CD8-positive, alpha-beta memory T cell (primary cell): ENCODE measurements around the gene BSX. TPM values are rescaled to one million over a fixed set of nuclear protein-coding genes. Genes with fewer than 3 reads are reported as not detected.

Experiments
- CTCF ChIA-PET: fragments of 350-600 bp; sonication (Branson Sonifier 250); formaldehyde crosslinking; loops from one replicate; lab custom pipeline; 2021; ENCODE audit warnings: antibody characterized with exemption; lab: Charles Lee
- POLR2A ChIA-PET: fragments of 350-600 bp; sonication (Branson Sonifier 250); formaldehyde crosslinking; loops from one replicate; lab custom pipeline; 2021; ENCODE audit warnings: antibody characterized with exemption; lab: Charles Lee
- DNase-seq, 5 donors: peaks; one replicate each; pipeline versions ENCODE4 v3.0.0 to v3.0.0-alpha.2; 2020 to 2022; ENCODE audit warnings: mixed read lengths in 1 of 5
- H3K27ac ChIP-seq: one replicate; pipeline ENCODE4 v1.7.0; 2013; ENCODE audit warnings: low read depth, mild to moderate bottlenecking, low read length, moderate library complexity
- H3K27me3 ChIP-seq: 2 replicates; pipeline ENCODE4 v1.7.0; 2013; ENCODE audit warnings: low read length, mild to moderate bottlenecking; ENCODE audit not compliant: insufficient read depth, poor library complexity, severe bottlenecking
- H3K36me3 ChIP-seq: 2 replicates; pipeline ENCODE4 v1.7.0; 2013; ENCODE audit warnings: mild to moderate bottlenecking, low read length, moderate library complexity; ENCODE audit not compliant: insufficient read depth
- H3K4me1 ChIP-seq: 2 replicates; pipeline ENCODE4 v1.7.0; 2013; ENCODE audit warnings: mild to moderate bottlenecking, low read length, moderate library complexity; ENCODE audit not compliant: insufficient read depth
- H3K4me3 ChIP-seq: 2 replicates; pipeline ENCODE4 v1.7.0; 2013; ENCODE audit warnings: mild to moderate bottlenecking, low read length
- H3K9me3 ChIP-seq: 2 replicates; pipeline ENCODE4 v1.7.0; 2013; ENCODE audit warnings: mild to moderate bottlenecking, low read length
- H3K27ac Mint-ChIP-seq, 8 donors: one replicate each; pipeline ENCODE4 v1.8.0; 2020 to 2021; ENCODE audit warnings: mixed read lengths in 8 of 8, mild to moderate bottlenecking in 6 of 8, inconsistent platforms in 3 of 8, moderate library complexity in 3 of 8
- H3K27me3 Mint-ChIP-seq, 2 donors: one replicate each; pipeline ENCODE4 v1.8.0; 2020 to 2021; ENCODE audit warnings: mixed read lengths in 2 of 2, mild to moderate bottlenecking in 1 of 2, moderate library complexity in 1 of 2
- H3K36me3 Mint-ChIP-seq, 3 donors: one replicate each; pipeline ENCODE4 v1.8.0; 2020 to 2021; ENCODE audit warnings: mixed read lengths in 3 of 3, inconsistent platforms in 1 of 3, mild to moderate bottlenecking in 1 of 3
- H3K4me1 Mint-ChIP-seq, 3 donors: one replicate each; pipeline ENCODE4 v1.8.0; 2020 to 2021; ENCODE audit warnings: mixed read lengths in 3 of 3, inconsistent platforms in 1 of 3, mild to moderate bottlenecking in 1 of 3
- H3K4me3 Mint-ChIP-seq, 7 donors: one replicate each; pipeline ENCODE4 v1.8.0; 2020 to 2021; ENCODE audit warnings: mixed read lengths in 7 of 7, mild to moderate bottlenecking in 6 of 7, moderate library complexity in 4 of 7, inconsistent platforms in 2 of 7
- H3K9me3 Mint-ChIP-seq, 5 donors: one replicate each; pipeline ENCODE4 v1.8.0; 2020 to 2022; ENCODE audit warnings: mixed read lengths in 5 of 5, mild to moderate bottlenecking in 3 of 5, moderate library complexity in 2 of 5, inconsistent platforms in 1 of 5
- polyA plus RNA-seq: library from polyadenylated mRNA; unstranded; fragments of 300-500 nt; fragmentation: Illumina TruSeq; gene quantifications from one replicate; pipeline ENCODE4 v1.2.3, GENCODE V29; 2021
- total RNA-seq, 2 experiments: library from RNA; stranded (reverse); gene quantifications; one replicate each; pipeline ENCODE4 v1.2.3, GENCODE V29; 2021

Gene BSX
- total RNA-seq, result not detected
- not detected for polyA plus RNA-seq

GRCh38 chr11:122981388-122982264, at the start of gene BSX:
Gene BSX (minus strand): TSS chr11:122981834. CDS start chr11:122981671, 163 bp downstream.
- Mint-ChIP-seq H3K36me3 (peaks cover 0 to 1% (median 0%) of the 10 kb centered on the region in 3 donors), H3K27me3 (peaks cover 81 to 94% of the 10 kb centered on the region in 2 donors), H3K27ac (peak within 1 kb of the TSS in 2 of 8 donors; percentile 29 to 43), H3K9me3 (peaks cover 0 to 7% (median 5%) of the 10 kb centered on the region in 5 donors), H3K4me1 (peaks cover 32 to 47% (median 36%) of the 10 kb centered on the region in 3 donors), H3K4me3 (peak within 1 kb of the TSS in 4 of 7 donors; percentile 11 to 65 (median 14))
- ChIA-PET POLR2A (interaction anchor here (0.5 kb wide), 1 partner anchor 80 kb away, joined by 4 read pairs; the partner anchor contains the start of gene HSPA8), CTCF (no interaction called here)
- H3K36me3 ChIP-seq, result no peaks in the 10 kb centered on the region
- no peak within 1 kb of the TSS for H3K27ac ChIP-seq
- H3K4me3 ChIP-seq, result no peak within 1 kb of the TSS
- DNase-seq, result peak; percentile 21 to 64 (median 33)
- peaks cover 15% of the 10 kb centered on the region for H3K4me1 ChIP-seq
- H3K27me3 ChIP-seq, result peaks cover 78% of the 10 kb centered on the region
- H3K9me3 ChIP-seq, result no peaks in the 10 kb centered on the region

DNA sequence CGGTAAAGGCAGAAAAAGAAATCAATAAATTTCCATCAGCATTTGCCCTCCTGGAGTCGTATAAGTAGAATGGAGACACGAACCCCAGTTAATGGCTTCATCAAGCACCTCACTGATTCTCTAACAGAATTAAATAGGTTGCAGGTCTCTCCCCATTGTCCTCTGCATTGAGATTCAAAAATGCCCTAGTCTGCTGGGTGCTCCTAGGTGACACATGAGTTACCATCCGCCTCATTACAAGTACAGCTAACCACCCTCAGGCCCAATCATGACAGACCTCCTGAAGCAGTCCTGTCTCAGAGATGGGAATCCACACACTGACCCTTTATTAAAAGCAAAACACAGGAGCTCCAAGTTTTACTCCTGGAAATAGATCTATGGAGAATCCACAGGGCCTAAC, 48.9 kb upstream of the BSX start:
- Mint-ChIP-seq H3K4me3 (no peak overlapping the region), H3K9me3 (no peaks in the 10 kb centered on the region), H3K27ac (peak overlapping the region in 2 of 8 donors; percentile 60 to 87), H3K36me3 (no peaks in the 10 kb centered on the region), H3K27me3 (peaks cover 0 to 2% of the 10 kb centered on the region in 2 donors), H3K4me1 (peaks cover 0 to 6% (median 0%) of the 10 kb centered on the region in 3 donors)
- Histone ChIP-seq H3K36me3 (no peaks in the 10 kb centered on the region), H3K4me3 (no peak overlapping the region), H3K27me3 (no peaks in the 10 kb centered on the region), H3K9me3 (no peaks in the 10 kb centered on the region), H3K27ac (no peak overlapping the region), H3K4me1 (no peaks in the 10 kb centered on the region)
- ChIA-PET CTCF (interaction anchor here (1.5 kb wide), 1 partner anchor 24 kb away, joined by 7 read pairs; no protein-coding TSS in a partner anchor), POLR2A (interaction anchor here (0.5 kb wide), 1 partner anchor 177 kb away, joined by 3 read pairs; no protein-coding TSS in a partner anchor)
- DNase-seq, result no peak

- POLR2A ChIA-PET, result interaction anchor here (0.8 to 1.1 kb wide), 2 partner anchors 225 to 363 kb away, joined by 3 to 5 read pairs; no protein-coding TSS in a partner anchor
- CTCF ChIA-PET, result interaction anchor here (0.6 to 6.3 kb wide), 20 partner anchors 9 to 388 kb away, joined by 3 to 65 read pairs (median 4); partner anchors contain the start of gene HSPA8
- no peaks in the 10 kb centered on the region for H3K9me3 ChIP-seq
These were observed 39.3 kb upstream of the BSX start for GRCh38 chr11:123020968-123021367.

DNA sequence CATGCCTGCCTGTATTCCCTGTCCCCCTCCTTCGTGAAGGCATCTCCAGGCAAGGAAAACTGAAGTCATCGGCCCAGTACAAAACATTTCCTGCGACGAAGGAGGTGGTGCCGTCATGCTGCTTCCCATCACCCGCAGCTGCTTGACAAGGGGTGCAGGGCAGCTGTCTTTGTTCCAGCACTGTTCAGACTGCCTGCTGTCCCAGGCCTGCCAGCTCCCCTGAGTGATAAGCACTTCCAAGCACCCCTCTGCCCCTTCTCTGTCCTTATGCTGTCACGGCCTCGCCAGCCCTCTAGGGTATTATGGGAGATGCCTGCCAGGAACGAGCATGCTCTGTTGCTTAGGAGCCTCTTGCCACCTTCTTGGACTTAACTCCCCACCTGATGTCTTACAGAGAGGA, 37.1 kb upstream of the BSX start:
- DNase-seq, result no peak
- Mint-ChIP-seq H3K9me3 (no peaks in the 10 kb centered on the region), H3K4me3 (no peak overlapping the region), H3K36me3 (no peaks in the 10 kb centered on the region), H3K27me3 (peaks cover 5 to 20% of the 10 kb centered on the region in 2 donors), H3K4me1 (peaks cover 5 to 9% (median 8%) of the 10 kb centered on the region in 3 donors), H3K27ac (no peak overlapping the region)
- Histone ChIP-seq H3K27me3 (no peaks in the 10 kb centered on the region), H3K27ac (no peak overlapping the region), H3K4me1 (no peaks in the 10 kb centered on the region), H3K36me3 (no peaks in the 10 kb centered on the region), H3K9me3 (no peaks in the 10 kb centered on the region), H3K4me3 (no peak overlapping the region)
- ChIA-PET POLR2A (no interaction called here), CTCF (interaction anchor here (1.0 kb wide), 1 partner anchor 134 kb away, joined by 3 read pairs; no protein-coding TSS in a partner anchor)

More at GRCh38 chr11:123020968-123021367, 39.3 kb upstream of the BSX start:
- no peaks in the 10 kb centered on the region for H3K4me1 ChIP-seq
- H3K4me3 ChIP-seq, result no peak overlapping the region
- no peaks in the 10 kb centered on the region for H3K36me3 ChIP-seq
- H3K27ac Mint-ChIP-seq, result peak overlapping the region in 1 of 8 donors; percentile 40
- peaks cover 5 to 10% (median 8%) of the 10 kb centered on the region in 3 donors for H3K4me1 Mint-ChIP-seq
- H3K4me3 Mint-ChIP-seq, result no peak overlapping the region
- no peaks in the 10 kb centered on the region for H3K36me3 Mint-ChIP-seq
- no peak overlapping the region for H3K27ac ChIP-seq
- no peaks in the 10 kb centered on the region for H3K9me3 Mint-ChIP-seq
- DNase-seq, result peak in 2 of 5 donors; percentile 7 to 18
- H3K27me3 ChIP-seq, result no peaks in the 10 kb centered on the region
- peaks cover 5 to 12% of the 10 kb centered on the region in 2 donors for H3K27me3 Mint-ChIP-seq

DNA sequence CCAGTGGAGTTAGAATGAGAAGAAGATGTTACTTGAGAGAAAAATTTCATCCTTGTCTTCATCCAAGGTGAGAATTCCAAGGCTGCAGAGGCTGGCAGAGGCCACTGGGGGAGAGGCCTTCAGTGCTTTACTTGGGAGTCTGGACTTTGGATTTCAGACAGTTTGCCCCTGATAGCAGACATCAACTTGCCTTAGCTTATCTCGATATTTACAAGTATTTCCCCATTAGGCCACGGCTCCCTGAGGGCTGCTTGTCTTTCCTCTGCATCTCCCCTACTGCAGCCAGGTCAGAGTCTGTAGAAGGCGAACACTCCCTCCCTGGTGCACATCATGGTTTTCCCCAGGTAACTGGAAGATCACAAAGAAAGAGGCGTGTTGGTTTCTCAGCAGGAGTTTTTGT, 29.9 kb upstream of the BSX start:
- POLR2A ChIA-PET, result no interaction called here
- H3K4me3 ChIP-seq, result no peak overlapping the region
- H3K4me1 ChIP-seq, result no peaks in the 10 kb centered on the region
- no peak overlapping the region for H3K27ac ChIP-seq
- CTCF ChIA-PET, result interaction anchor here (1.1 to 1.8 kb wide), 2 partner anchors 9 to 12 kb away, joined by 4 to 6 read pairs; no protein-coding TSS in a partner anchor
- H3K9me3 ChIP-seq, result no peaks in the 10 kb centered on the region
- Mint-ChIP-seq H3K36me3 (no peaks in the 10 kb centered on the region), H3K27ac (no peak overlapping the region), H3K9me3 (no peaks in the 10 kb centered on the region), H3K4me1 (no peaks in the 10 kb centered on the region), H3K27me3 (peaks cover 0 to 20% of the 10 kb centered on the region in 2 donors), H3K4me3 (no peak overlapping the region)
- no peaks in the 10 kb centered on the region for H3K36me3 ChIP-seq
- H3K27me3 ChIP-seq, result no peaks in the 10 kb centered on the region
- DNase-seq, result no peak

- Mint-ChIP-seq H3K27me3 (peaks cover 3 to 9% of the 10 kb centered on the region in 2 donors), H3K4me1 (no peaks in the 10 kb centered on the region), H3K36me3 (no peaks in the 10 kb centered on the region), H3K4me3 (no peak overlapping the region), H3K9me3 (peaks cover 0 to 2% (median 0%) of the 10 kb centered on the region in 5 donors), H3K27ac (no peak overlapping the region)
- no peaks in the 10 kb centered on the region for H3K9me3 ChIP-seq
- H3K4me1 ChIP-seq, result no peaks in the 10 kb centered on the region
- no peaks in the 10 kb centered on the region for H3K36me3 ChIP-seq
- no peak for DNase-seq
- CTCF ChIA-PET, result no interaction called here
- no peaks in the 10 kb centered on the region for H3K27me3 ChIP-seq
- no peak overlapping the region for H3K4me3 ChIP-seq
- POLR2A ChIA-PET, result no interaction called here
- H3K27ac ChIP-seq, result no peak overlapping the region
These were observed 25.4 kb upstream of the BSX start for GRCh38 chr11:123006860-123007542.

DNA sequence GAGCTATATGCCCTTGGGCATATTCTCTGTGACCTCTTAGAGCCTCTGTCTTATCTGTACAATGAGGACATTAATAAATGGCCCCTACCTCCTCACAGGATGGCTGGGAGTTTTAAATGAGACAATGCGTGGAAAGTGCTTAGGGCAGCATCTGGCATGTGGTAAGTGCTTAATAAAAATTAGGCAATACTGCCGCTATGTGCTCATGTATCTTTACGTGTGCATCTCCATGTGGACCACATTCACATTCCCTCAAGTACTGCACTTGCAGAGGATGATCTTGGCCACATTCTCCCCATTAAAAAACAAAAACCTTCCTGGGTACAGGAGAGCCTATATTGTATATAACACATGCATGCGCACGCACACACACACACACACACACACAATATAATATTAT, 19.1 kb upstream of the BSX start:
- H3K27me3 ChIP-seq, result no peaks in the 10 kb centered on the region
- no peak overlapping the region for H3K4me3 ChIP-seq
- H3K27ac ChIP-seq, result no peak overlapping the region
- Mint-ChIP-seq H3K9me3 (peaks cover 0 to 2% (median 0%) of the 10 kb centered on the region in 5 donors), H3K36me3 (no peaks in the 10 kb centered on the region), H3K27me3 (peaks cover 16 to 47% of the 10 kb centered on the region in 2 donors), H3K4me3 (no peak overlapping the region), H3K4me1 (no peaks in the 10 kb centered on the region), H3K27ac (no peak overlapping the region)
- H3K4me1 ChIP-seq, result no peaks in the 10 kb centered on the region
- ChIA-PET POLR2A (no interaction called here), CTCF (no interaction called here)
- DNase-seq, result no peak
- no peaks in the 10 kb centered on the region for H3K36me3 ChIP-seq
- H3K9me3 ChIP-seq, result no peaks in the 10 kb centered on the region
